Prostate gland (tissue), 2 donors: ENCODE data around the gene ANGPTL4. TPM values are rescaled to one million over a fixed set of nuclear protein-coding genes. Genes with fewer than 3 reads are reported as not detected.
"Not testable (repeated sequence)": the region's sequence is repeated elsewhere in the genome, so short reads cannot be mapped to it uniquely, and the experiment has no call there.

Experiments
- DNase-seq: peaks from one replicate; pipeline ENCODE4 v3.0.0-alpha.2; 2019; ENCODE audit warnings: low spot score
- H3K27ac ChIP-seq, 2 donors: fragments of 200-600 bp; sonication (generic); 2 replicates each; pipeline ENCODE4 v1.5.1; 2017 to 2019
- H3K27me3 ChIP-seq: fragments of 200-600 bp; sonication (generic); replicated peaks from 2 replicates; pipeline ENCODE4 v1.5.1; 2019; ENCODE audit not compliant: insufficient read depth
- H3K36me3 ChIP-seq, 2 donors: fragments of 200-600 bp; sonication (generic); 1 replicate in 1 of 2; 2 replicates in 1 of 2; pipeline versions ENCODE4 v1.5.1 to v1.8.1; 2017 to 2019
- H3K4me1 ChIP-seq: fragments of 200-600 bp; sonication (generic); replicated peaks from 2 replicates; pipeline ENCODE4 v1.5.1; 2019
- H3K4me3 ChIP-seq, 2 donors: fragments of 200-600 bp; sonication (generic); 2 replicates each; pipeline ENCODE4 v1.5.1; 2017 to 2019
- H3K9me3 ChIP-seq: fragments of 200-600 bp; sonication (generic); 2 replicates; pipeline ENCODE4 v1.5.1; 2017
- POLR2A ChIP-seq: fragments of 450-650 bp; IDR thresholded peaks from one replicate; pipeline ENCODE4 v1.6.1; 2016; ENCODE audit warnings: antibody characterized with exemption, mild to moderate bottlenecking
- POLR2AphosphoS5 ChIP-seq: sonication (generic); formaldehyde crosslinking; IDR thresholded peaks from one replicate; pipeline ENCODE4 v1.6.1; 2017; ENCODE audit warnings: antibody characterized with exemption
- WGBS: methylation state at CpG from one replicate; pipeline ENCODE4 v1.1.5; 2018; 5-methylcytosine and 5-hydroxymethylcytosine counted together
- intact Hi-C: fragments of 100-400 bp; cut with DNase I; formaldehyde crosslinking; loops from one replicate; pipeline ENCODE4 v1.14.2; 2022
- total RNA-seq, 2 donors: library from RNA; depleted of rRNA; stranded (reverse); fragments of >200 nt; gene quantifications; one replicate each; pipeline ENCODE4 v1.1.0, GENCODE V29; 2016
- TF ChIP-seq, protein P1 (sequence below), 4 experiments: fragments of 200-600 bp in 2 of 4; fragments of 450-650 bp in 2 of 4; sonication (generic) in 2 of 4; IDR thresholded peaks; 1 replicate in 3 of 4; 2 replicates in 1 of 4; pipeline ENCODE4 v1.5.1; 2016 to 2019; ENCODE audit warnings: antibody characterized with exemption in 4 of 4, mild to moderate bottlenecking in 2 of 4, moderate library complexity in 2 of 4

Gene ANGPTL4, protein sequence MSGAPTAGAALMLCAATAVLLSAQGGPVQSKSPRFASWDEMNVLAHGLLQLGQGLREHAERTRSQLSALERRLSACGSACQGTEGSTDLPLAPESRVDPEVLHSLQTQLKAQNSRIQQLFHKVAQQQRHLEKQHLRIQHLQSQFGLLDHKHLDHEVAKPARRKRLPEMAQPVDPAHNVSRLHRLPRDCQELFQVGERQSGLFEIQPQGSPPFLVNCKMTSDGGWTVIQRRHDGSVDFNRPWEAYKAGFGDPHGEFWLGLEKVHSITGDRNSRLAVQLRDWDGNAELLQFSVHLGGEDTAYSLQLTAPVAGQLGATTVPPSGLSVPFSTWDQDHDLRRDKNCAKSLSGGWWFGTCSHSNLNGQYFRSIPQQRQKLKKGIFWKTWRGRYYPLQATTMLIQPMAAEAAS
- 10 to 100 TPM; 25.7 to 26.4 TPM for total RNA-seq

DNA sequence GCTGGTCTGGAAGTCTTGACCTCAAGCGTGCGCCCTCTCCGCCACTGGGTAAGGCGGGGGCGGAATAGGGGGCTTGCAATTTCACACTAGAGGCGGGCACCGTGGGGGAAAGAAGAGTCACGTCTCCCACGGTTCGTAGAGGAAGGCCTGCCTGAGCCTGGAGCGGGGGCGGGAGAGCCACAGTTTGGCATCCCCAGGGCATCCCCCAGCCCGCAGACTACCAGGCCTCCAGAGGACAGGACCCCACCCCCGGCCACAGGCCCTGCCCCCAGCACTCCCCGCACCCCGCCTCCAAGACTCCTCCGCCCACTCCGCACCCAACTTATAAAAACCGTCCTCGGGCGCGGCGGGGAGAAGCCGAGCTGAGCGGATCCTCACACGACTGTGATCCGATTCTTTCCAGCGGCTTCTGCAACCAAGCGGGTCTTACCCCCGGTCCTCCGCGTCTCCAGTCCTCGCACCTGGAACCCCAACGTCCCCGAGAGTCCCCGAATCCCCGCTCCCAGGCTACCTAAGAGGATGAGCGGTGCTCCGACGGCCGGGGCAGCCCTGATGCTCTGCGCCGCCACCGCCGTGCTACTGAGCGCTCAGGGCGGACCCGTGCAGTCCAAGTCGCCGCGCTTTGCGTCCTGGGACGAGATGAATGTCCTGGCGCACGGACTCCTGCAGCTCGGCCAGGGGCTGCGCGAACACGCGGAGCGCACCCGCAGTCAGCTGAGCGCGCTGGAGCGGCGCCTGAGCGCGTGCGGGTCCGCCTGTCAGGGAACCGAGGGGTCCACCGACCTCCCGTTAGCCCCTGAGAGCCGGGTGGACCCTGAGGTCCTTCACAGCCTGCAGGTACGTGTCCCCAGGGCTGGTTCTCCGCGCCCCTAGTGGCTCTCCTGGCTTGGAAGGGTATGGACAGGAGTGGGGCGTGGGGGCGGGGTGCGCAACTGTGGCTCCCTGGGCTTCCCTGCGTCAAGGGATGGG is at the start of gene ANGPTL4:
TSS of gene ANGPTL4 (plus strand) at position 353 of the 969 bp plus-strand sequence. CDS start at position 520, 167 bp downstream.
- H3K27me3 ChIP-seq = no peaks in the 10 kb centered on the region
- H3K9me3 ChIP-seq = no peaks in the 10 kb centered on the region
- peak within 1 kb of the TSS; percentile 69 to 80 for H3K27ac ChIP-seq
- 2% methylated on average over 54 of the region's 81 CpGs for WGBS
- H3K36me3 ChIP-seq = no peaks in the 10 kb centered on the region
- intact Hi-C loops = loop anchor here (2.0 kb wide), 1 partner anchor 25 kb away; no protein-coding TSS in a partner anchor
- peak within 1 kb of the TSS; percentile 36 to 60 for H3K4me3 ChIP-seq
- DNase-seq = peak; percentile 75
- H3K4me1 ChIP-seq = peaks cover 10% of the 10 kb centered on the region
- TF ChIP-seq, protein P1, sequence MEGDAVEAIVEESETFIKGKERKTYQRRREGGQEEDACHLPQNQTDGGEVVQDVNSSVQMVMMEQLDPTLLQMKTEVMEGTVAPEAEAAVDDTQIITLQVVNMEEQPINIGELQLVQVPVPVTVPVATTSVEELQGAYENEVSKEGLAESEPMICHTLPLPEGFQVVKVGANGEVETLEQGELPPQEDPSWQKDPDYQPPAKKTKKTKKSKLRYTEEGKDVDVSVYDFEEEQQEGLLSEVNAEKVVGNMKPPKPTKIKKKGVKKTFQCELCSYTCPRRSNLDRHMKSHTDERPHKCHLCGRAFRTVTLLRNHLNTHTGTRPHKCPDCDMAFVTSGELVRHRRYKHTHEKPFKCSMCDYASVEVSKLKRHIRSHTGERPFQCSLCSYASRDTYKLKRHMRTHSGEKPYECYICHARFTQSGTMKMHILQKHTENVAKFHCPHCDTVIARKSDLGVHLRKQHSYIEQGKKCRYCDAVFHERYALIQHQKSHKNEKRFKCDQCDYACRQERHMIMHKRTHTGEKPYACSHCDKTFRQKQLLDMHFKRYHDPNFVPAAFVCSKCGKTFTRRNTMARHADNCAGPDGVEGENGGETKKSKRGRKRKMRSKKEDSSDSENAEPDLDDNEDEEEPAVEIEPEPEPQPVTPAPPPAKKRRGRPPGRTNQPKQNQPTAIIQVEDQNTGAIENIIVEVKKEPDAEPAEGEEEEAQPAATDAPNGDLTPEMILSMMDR (IDR thresholded peaks at IDR 0.05) = peak in 2 of 4 experiments; percentile 12 to 46
- TF ChIP-seq POLR2A (peak; percentile 86), POLR2AphosphoS5 (peak; percentile 55)

DNA sequence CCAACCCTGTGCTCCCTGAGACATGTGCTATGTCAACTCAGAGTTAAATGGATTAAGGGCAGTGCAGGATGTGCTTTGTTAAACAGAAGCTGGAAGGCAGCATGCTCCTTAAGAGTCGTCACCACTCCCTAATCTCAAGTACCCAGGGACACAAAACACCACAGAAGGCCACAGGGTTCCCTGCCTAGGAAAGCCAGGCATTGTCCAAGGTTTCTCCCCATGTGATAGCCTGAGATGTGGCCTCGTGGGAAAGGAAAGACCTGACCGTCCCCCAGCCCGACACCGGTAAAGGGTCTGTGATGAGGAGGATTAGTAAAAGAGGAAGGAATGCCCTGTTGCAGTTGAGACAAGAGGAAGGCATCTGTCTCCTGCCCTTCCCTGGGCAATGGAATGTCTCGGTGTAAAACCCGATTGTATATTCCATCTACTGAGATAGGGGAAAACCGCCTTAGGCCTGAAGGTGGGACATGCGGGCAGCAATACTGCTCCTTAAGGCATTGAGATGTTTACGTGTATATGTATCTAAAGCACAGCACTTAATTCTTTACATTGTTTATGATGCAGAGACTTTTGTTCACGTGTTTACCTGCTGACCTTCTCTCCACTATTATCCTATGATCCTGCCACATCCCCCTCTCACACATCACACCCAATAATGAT is 48.8 kb upstream of the ANGPTL4 start:
- H3K27ac ChIP-seq, H3K27me3 ChIP-seq, H3K9me3 ChIP-seq, H3K36me3 ChIP-seq, intact Hi-C loops, H3K4me3 ChIP-seq, DNase-seq, H3K4me1 ChIP-seq: not testable (repeated sequence)
- WGBS = 87% methylated on average over 11 of the region's 11 CpGs

DNA sequence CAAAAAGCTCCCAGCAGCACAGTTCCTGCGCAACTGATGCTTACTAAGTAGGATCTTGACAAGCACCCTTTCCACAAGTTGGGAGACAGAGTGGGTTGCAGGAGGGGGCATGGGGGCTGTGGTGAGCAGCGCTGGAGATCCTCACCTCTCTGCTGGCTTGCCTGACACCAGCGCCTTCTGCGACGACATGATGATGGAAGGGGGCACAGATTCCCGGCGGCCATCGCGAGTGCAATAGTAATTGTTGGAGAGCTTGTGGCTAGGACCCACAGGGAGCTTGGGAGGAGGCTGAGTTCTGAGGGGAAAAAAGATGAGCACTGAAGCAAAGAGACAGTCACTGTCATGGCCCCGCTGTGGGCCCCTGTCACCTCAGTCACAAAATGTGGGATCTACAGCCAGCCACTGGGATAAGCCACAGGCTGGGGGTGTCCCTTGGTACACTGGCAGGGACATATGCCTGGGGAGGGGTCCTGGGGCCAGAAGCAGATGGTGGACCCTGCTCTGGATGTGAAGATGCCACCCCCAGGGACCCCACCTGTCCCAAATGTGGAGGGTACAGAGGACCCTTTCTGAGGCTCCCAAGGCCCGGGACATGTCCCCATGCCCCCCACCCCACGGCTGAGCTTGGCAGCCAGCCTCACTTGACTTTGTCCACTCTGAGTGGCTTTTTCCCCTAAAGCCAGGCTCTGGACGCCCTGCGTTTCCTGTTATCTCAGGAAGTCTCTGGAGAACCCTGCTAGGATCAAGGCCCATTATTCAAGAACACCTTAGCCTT is 47.4 kb upstream of the ANGPTL4 start:
- WGBS = 90% methylated on average over 14 of the region's 14 CpGs
- Histone ChIP-seq H3K27me3 (no peaks in the 10 kb centered on the region), H3K4me1 (peaks cover 9% of the 10 kb centered on the region), H3K27ac (no peak overlapping the region), H3K36me3 (no peaks in the 10 kb centered on the region), H3K4me3 (no peak overlapping the region), H3K9me3 (no peaks in the 10 kb centered on the region)
- intact Hi-C loops = no loop called here
- TF ChIP-seq POLR2AphosphoS5 = no peak
- TF ChIP-seq, protein P1 (IDR thresholded peaks at IDR 0.05) = no peak
- no peak for TF ChIP-seq POLR2A
- DNase-seq = no peak

DNA sequence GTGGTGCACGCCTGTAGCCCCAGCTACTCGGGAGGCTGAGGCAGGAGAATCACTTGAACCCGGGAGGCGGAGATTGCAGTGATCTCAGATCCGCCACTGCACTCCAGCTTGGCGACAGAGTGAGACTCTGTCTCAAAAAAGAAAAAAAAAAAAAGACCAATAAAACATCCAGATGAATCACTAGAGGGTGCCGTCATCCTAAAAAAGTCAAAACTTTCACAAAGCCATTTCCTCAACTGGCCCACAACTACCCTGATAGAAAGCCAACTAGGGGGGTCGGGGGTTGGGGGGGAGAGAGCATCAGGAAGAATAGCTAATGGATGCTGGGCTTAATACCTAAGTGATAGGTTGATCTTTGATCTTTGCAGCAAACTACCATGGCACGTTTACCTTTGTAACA is 45.1 kb upstream of the ANGPTL4 start:
- WGBS = 82% methylated on average over 9 of the region's 9 CpGs
- H3K27me3 ChIP-seq, H3K9me3 ChIP-seq, DNase-seq, H3K4me3 ChIP-seq, intact Hi-C loops, H3K4me1 ChIP-seq, H3K36me3 ChIP-seq, H3K27ac ChIP-seq: not testable (repeated sequence)

DNA sequence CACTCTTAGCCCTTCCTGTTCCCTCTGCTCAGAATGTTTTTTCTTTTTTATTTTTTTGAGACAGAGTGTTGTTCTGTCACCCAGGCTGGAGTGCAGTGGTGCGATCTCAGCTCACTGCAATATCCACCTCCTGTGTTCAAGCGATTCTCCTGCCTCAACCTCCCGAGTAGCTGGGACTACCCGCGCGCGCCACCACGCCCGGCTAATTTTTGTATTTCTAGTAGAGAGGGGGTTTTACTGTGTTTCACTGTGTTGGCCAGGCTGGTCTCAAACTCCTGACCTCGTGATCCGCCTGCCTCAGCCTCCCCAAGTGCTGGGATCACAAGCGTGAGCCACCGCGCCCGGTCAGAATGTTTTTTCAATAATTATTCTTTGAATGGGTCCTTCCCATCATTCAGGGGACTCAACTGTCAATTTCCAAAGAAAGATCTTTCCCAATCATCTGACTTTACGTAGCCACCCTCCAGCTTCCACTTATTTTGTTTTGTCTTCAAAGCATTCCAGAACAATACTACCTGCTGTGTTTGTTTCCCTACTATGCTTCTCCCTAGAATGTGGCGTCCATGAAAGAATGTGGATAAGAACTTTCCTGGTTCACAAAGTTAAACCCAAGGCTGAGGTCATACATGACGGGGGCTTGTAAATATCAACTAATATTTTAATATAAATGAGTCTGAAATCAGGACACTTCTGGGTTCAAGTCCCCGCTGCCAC is 44.0 kb upstream of the ANGPTL4 start:
- H3K27ac ChIP-seq = peak overlapping the region in 1 of 2 donors; percentile 84
- TF ChIP-seq POLR2AphosphoS5 (no peak), POLR2A (no peak)
- TF ChIP-seq, protein P1 (IDR thresholded peaks at IDR 0.05) = no peak
- no peaks in the 10 kb centered on the region for H3K36me3 ChIP-seq
- intact Hi-C loops = no loop called here
- H3K4me3 ChIP-seq = peak overlapping the region; percentile 72 to 94
- H3K4me1 ChIP-seq = peaks cover 4% of the 10 kb centered on the region
- DNase-seq = no peak
- no peaks in the 10 kb centered on the region for H3K27me3 ChIP-seq
- no peaks in the 10 kb centered on the region for H3K9me3 ChIP-seq
- 81% methylated on average over 19 of the region's 19 CpGs for WGBS
